GM18861 (cell line): ENCODE measurements around the gene MYO5B.

Experiments used
- ATAC-seq: cut with Tn5 transposase; IDR thresholded peaks from one replicate; pipeline ENCODE4 v1.9.1; 2021; ENCODE audit not compliant: unreplicated experiment

The MYO5B gene

GRCh38 chr18:49859725-49860124 is 335.2 kb downstream of the MYO5B start:
- ATAC-seq: no peak

DNA sequence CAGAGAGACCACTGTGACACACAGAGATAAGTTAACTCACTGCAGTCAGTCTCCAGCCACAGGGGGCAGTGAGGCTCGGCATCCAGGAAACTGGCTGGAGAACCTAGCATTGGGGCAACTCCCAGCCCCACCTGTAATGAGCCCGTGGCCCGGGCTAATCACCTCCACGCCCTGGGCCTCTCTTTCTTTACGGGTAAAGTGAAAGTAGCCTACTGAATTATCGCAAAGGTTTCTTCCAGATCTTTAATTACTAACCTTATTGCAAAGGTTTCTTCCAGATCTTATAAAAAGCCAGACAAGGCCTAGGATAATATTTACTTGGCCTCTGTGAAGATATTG is 336.0 kb downstream of the MYO5B start:
- no peak for ATAC-seq

- no peak for ATAC-seq
Measured at GRCh38 chr18:49858309-49859020, 336.5 kb downstream of the MYO5B start.

- no peak for ATAC-seq
Measured at GRCh38 chr18:49857708-49858107, 337.2 kb downstream of the MYO5B start.

DNA sequence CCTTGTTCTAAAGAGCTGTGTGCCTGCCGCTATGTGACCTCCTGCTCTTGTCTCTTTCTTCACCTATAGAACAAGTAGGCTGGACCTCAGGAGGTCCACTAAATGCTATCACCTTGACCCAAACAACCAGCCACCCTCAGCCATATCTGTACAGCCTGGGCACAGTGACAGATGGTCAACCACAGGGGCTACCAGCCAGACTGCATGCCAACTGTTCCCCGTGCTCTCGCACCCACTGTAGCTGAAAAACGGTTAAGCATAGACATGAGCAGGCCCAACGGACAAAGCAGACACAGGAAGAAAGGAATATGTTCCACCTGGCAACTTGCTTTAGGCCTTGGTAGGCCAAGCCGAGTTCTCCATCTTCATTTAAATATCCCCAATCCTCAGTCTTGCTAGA is 338.5 kb downstream of the MYO5B start:
- ATAC-seq: no peak

DNA sequence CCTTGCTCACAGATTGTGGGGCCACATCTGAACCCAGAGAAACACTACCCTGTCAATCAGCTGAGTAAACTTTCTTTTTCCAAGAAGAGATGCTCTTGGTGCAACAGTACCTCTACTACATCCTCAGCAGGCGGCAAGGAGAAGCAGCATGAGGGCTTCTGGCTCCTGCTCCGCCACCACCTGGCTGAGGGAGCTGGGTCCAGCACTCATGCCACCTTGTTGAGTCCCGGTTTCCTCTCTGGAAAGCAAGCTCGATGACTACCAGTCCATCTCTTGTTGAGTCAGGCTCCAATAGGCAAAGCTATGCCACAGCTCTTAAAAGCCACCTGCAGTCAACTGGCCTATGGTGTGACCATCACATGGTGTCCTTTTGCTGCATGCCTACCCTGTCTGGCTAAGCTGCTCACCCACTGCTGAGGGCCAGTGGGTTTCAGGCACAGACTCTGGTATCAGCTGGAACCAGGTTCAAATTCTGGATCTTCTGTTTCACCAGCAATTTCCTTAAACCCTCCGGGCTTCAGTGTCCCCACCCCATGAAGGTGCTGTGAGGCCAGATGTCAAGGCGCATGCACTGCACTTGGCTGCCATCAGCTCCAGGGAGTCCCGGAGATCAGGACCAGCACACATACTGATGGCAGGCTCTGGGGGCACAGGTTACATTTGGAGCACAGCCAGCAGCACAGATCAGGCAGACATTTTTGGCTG is 339.1 kb downstream of the MYO5B start:
- no peak for ATAC-seq

- ATAC-seq: no peak
Measured at GRCh38 chr18:49854681-49855080, 340.3 kb downstream of the MYO5B start.

- no peak for ATAC-seq
Measured at GRCh38 chr18:49853436-49853835, 341.5 kb downstream of the MYO5B start.

GRCh38 chr18:49853011-49853410 is 341.9 kb downstream of the MYO5B start:
- no peak for ATAC-seq

GRCh38 chr18:49851624-49852023 is 343.3 kb downstream of the MYO5B start:
- ATAC-seq: no peak

DNA sequence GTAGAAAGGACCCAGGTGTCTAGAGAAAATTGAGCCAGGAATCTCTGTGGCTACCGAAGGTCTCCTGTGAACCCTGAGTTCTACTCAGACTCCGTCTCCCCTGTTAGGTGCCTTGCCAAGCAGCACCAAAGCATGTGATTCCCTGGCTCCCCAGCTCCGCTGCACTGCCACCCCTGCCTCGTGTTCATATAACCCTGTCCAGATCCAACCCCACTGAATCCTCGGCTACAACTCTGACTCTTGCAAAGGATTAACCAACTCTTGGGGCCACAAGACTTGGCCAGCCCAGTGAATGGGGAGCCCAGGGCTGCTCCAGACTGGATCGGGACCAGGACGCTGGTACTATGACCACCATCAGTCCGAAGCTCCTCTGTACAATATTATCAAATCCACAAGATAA is 344.3 kb downstream of the MYO5B start:
- no peak for ATAC-seq

- ATAC-seq: no peak
Measured at GRCh38 chr18:49849331-49850217, 345.4 kb downstream of the MYO5B start.

DNA sequence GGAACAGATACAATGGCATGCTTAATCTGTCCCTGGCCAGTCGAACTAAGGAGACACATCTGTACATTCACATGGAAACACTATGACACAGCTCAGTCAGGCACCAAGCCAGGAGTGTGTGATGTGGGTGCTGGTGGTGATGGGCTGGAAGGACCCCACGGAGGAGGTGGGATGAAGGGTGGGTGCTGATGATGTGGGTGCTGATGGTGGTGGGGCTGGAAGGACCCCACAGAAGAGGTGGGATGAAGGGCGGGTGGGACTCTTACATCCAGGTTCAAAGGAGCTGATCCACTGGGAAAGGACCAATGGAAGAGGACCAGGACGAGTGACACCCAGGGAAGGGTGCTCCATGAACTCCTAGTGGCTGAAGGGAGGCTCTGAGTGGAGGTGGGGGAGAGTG is 346.8 kb downstream of the MYO5B start:
- no peak for ATAC-seq

- ATAC-seq: no peak
Measured at GRCh38 chr18:49847524-49847923, 347.4 kb downstream of the MYO5B start.

- ATAC-seq: no peak
Measured at GRCh38 chr18:49846718-49847470, 348.1 kb downstream of the MYO5B start.

GRCh38 chr18:49846361-49846662 is 348.6 kb downstream of the MYO5B start:
- no peak for ATAC-seq

DNA sequence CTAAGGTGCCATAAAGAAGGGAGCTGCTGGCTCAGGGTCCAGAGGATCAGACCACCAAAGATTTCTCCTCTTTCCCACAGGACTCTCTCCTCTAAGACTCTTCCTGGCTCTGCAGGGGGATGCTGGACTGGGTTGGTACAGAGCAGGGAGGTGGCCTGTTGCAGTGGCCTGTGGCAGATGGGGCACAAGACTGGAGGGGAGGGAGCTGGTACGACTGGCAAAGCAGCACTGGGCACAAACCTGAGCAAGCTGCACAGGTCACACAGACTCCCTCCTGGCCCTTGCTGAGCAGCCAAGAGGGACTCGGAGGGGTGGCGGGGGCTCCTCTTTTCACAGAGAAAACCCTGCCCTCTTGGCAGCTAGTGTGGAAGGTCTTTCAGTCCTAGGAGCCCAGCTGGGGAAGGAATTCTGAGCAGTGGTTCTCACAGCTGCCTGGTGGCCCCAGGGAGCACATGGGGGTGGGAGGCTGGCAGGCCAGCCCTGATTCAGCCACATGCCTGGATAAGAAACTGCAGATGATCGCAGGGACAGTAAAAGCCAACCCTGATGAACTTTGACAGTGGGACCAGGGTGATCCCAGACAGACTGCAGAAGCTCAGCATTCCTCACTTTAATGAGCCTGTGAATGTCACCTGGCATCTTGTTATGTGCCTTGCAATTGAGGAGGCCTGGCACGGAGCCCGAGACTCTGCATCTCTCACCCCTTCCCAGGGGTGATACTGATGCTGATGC is 349.2 kb downstream of the MYO5B start:
- ATAC-seq: no peak

GRCh38 chr18:49844903-49845302 is 350.0 kb downstream of the MYO5B start:
- ATAC-seq: no peak

GRCh38 chr18:49843778-49844625 is 350.9 kb downstream of the MYO5B start:
- no peak for ATAC-seq

GRCh38 chr18:49843131-49843530 is 351.8 kb downstream of the MYO5B start:
- no peak for ATAC-seq
